Nephron progenitor cell (in vitro differentiated cells): ENCODE results near the gene ANXA1.

Source experiments
- DNase-seq: peaks from one replicate; pipeline ENCODE4 v3.0.0; 2021
- H3K27ac Mint-ChIP-seq: 2 replicates; pipeline ENCODE4 v1.8.0; 2021; ENCODE audit warnings: mild to moderate bottlenecking, moderate library complexity, mixed read lengths
- H3K27me3 Mint-ChIP-seq: 2 replicates; pipeline ENCODE4 v1.8.0; 2021; ENCODE audit warnings: mild to moderate bottlenecking, low read depth, mixed read lengths; ENCODE audit not compliant: poor library complexity
- H3K36me3 Mint-ChIP-seq: 2 replicates; pipeline ENCODE4 v1.8.0; 2021; ENCODE audit warnings: low read depth, mixed read lengths
- H3K4me1 Mint-ChIP-seq: 2 replicates; pipeline ENCODE4 v1.8.0; 2021; ENCODE audit warnings: mixed read lengths
- H3K4me3 Mint-ChIP-seq: 2 replicates; pipeline ENCODE4 v1.8.0; 2021; ENCODE audit warnings: mild to moderate bottlenecking, moderate library complexity, mixed read lengths
- H3K9me3 Mint-ChIP-seq: 2 replicates; pipeline ENCODE4 v1.8.0; 2021; ENCODE audit warnings: mild to moderate bottlenecking, moderate library complexity, mixed read lengths
- TF ChIP-seq, protein P1 (sequence below): fragments of 200-600 bp; sonication (generic); IDR thresholded peaks from 2 replicates; pipeline ENCODE4 v1.5.0; 2021; ENCODE audit warnings: antibody characterized with exemption

The ANXA1 gene

DNA sequence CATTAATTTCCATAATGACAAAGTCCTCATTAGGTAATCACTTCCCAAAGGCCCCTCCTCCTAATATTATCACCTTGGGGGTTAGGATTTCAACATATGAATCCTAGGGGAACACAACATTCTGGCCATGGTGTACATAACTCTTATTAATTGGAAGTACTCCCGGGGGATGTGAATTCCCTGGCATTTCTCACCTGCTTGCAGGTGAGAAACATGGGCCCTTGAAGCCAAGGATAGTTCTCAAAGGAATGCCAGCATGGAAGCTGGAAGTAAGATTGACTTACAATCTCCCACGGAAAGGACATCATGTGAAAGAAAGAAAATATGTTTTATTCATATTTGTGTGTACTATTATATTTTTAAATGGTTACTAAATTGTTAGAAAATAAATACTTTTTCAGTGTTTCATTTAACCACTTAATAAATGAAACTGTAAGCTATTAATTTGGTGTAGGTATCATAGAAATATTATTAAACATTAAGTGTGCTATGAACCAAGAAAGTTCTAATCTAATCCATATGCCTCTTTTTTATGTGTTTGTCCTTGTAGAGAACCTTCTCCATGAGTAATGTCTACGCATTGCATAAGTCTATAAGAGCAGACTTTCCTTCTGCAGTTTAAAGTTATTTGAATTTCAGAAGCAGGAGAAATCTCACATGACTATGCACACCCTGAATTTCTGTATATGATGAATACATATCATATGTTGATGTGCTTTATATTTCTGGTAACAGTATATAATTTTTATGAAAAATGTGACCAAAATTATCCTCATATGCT is 59.4 kb downstream of the ANXA1 start:
- Mint-ChIP-seq H3K4me3 (no peak overlapping the region), H3K4me1 (no peaks in the 10 kb centered on the region), H3K9me3 (no peaks in the 10 kb centered on the region), H3K27me3 (peaks cover 4% of the 10 kb centered on the region), H3K36me3 (no peaks in the 10 kb centered on the region), H3K27ac (no peak overlapping the region)
- no peak for DNase-seq
- TF ChIP-seq, protein P1, sequence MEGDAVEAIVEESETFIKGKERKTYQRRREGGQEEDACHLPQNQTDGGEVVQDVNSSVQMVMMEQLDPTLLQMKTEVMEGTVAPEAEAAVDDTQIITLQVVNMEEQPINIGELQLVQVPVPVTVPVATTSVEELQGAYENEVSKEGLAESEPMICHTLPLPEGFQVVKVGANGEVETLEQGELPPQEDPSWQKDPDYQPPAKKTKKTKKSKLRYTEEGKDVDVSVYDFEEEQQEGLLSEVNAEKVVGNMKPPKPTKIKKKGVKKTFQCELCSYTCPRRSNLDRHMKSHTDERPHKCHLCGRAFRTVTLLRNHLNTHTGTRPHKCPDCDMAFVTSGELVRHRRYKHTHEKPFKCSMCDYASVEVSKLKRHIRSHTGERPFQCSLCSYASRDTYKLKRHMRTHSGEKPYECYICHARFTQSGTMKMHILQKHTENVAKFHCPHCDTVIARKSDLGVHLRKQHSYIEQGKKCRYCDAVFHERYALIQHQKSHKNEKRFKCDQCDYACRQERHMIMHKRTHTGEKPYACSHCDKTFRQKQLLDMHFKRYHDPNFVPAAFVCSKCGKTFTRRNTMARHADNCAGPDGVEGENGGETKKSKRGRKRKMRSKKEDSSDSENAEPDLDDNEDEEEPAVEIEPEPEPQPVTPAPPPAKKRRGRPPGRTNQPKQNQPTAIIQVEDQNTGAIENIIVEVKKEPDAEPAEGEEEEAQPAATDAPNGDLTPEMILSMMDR, result no peak

DNA sequence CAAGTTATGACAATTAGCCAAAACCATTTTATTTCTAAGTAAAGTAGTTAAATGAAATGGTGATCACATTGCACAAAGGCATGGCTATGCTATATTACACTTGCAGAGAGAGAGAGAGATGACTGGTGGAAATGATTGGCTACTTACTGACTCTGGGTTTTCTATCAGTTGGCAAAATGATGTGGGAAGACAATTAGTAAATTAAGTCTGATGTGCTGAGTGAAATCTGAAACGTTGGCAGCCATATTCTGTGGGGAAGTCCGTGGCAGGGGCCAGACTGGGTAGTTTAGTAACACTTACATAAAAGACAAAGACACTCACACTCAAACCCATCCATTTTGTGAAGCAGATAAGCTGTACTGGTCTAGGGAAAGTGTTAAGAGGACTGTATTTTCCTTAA is 61.6 kb downstream of the ANXA1 start:
- no peak overlapping the region for H3K4me3 Mint-ChIP-seq
- peaks cover 3% of the 10 kb centered on the region for H3K9me3 Mint-ChIP-seq
- no peaks in the 10 kb centered on the region for H3K4me1 Mint-ChIP-seq

DNA sequence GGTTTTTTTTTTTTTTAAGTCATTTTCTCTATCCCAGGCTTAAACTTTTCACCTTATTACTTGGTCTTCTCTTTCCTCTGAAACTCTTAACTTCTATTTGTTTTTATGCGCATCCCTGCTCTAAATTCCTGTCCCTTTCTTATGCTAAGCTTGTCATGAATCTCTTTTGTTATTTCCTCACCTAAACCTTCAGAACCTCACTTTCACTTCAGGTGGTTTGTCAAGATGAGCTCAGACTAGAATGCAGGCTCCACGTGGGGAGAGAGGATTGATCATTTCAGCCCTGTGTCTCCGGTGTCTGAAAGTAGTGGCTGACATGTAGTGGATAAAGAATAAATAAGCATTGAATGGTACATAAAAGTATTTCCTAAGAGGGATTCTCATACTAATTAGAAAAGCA is 63.6 kb downstream of the ANXA1 start:
- no peaks in the 10 kb centered on the region for H3K4me1 Mint-ChIP-seq
- H3K9me3 Mint-ChIP-seq, result peaks cover 6% of the 10 kb centered on the region
- no peak overlapping the region for H3K27ac Mint-ChIP-seq
- H3K4me3 Mint-ChIP-seq, result no peak overlapping the region
- H3K36me3 Mint-ChIP-seq, result no peaks in the 10 kb centered on the region
- DNase-seq, result no peak
- TF ChIP-seq, protein P1, result no peak
- H3K27me3 Mint-ChIP-seq, result peaks cover 4% of the 10 kb centered on the region

More for the DNA sequence above, 61.6 kb downstream of the ANXA1 start:
- Mint-ChIP-seq H3K27ac (no peak overlapping the region), H3K36me3 (no peaks in the 10 kb centered on the region), H3K27me3 (peaks cover 4% of the 10 kb centered on the region)
- TF ChIP-seq, protein P1, result no peak
- DNase-seq, result no peak

DNA sequence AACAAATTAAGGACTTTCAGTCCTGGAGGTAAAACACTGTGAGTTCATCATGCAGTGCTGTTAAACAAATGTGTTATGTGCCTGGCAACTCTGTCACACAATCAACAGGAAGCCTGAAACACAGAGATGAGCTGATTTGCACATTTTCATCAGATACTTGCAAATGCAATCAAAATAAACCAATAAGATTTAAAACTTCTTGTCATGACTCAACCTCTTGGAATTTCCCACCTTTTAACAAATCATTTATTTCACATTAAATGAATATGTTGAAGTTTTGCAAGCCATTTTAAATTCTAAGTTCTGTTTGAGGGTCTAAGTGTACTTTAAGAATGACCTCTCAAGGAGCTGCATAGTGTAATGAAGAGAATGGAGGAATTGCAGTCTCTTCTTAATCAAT is 64.4 kb downstream of the ANXA1 start:
- H3K36me3 Mint-ChIP-seq, result no peaks in the 10 kb centered on the region
- peaks cover 4% of the 10 kb centered on the region for H3K27me3 Mint-ChIP-seq
- peaks cover 6% of the 10 kb centered on the region for H3K9me3 Mint-ChIP-seq
- DNase-seq, result no peak
- no peak overlapping the region for H3K4me3 Mint-ChIP-seq
- TF ChIP-seq, protein P1, result no peak
- H3K4me1 Mint-ChIP-seq, result no peaks in the 10 kb centered on the region
- no peak overlapping the region for H3K27ac Mint-ChIP-seq
